Gastroesophageal sphincter (tissue), 3 donors: Measurements from ENCODE around the gene BYSL.

ENCODE experiments used
- EP300 ChIP-seq: sonication (generic); formaldehyde crosslinking; IDR thresholded peaks from one replicate; pipeline ENCODE4 v1.6.1; 2017; ENCODE audit warnings: antibody characterized with exemption, mild to moderate bottlenecking
- POLR2A ChIP-seq, 2 donors: fragments of 450-650 bp; IDR thresholded peaks; one replicate each; pipeline ENCODE4 v1.6.1; 2017; ENCODE audit warnings: antibody characterized with exemption in 2 of 2, mild to moderate bottlenecking in 2 of 2, moderate library complexity in 1 of 2
- POLR2AphosphoS5 ChIP-seq: sonication (generic); formaldehyde crosslinking; IDR thresholded peaks from one replicate; pipeline ENCODE4 v1.6.1; 2017; ENCODE audit warnings: antibody characterized with exemption
- TF ChIP-seq, protein P1 (sequence below), 4 experiments: fragments of 200-600 bp in 2 of 4; fragments of 450-650 bp in 2 of 4; sonication (generic) in 1 of 4; IDR thresholded peaks; one replicate each; pipeline ENCODE4 v1.5.1; 2017 to 2019; ENCODE audit warnings: antibody characterized with exemption in 4 of 4, mild to moderate bottlenecking in 2 of 4, moderate library complexity in 2 of 4

DNA sequence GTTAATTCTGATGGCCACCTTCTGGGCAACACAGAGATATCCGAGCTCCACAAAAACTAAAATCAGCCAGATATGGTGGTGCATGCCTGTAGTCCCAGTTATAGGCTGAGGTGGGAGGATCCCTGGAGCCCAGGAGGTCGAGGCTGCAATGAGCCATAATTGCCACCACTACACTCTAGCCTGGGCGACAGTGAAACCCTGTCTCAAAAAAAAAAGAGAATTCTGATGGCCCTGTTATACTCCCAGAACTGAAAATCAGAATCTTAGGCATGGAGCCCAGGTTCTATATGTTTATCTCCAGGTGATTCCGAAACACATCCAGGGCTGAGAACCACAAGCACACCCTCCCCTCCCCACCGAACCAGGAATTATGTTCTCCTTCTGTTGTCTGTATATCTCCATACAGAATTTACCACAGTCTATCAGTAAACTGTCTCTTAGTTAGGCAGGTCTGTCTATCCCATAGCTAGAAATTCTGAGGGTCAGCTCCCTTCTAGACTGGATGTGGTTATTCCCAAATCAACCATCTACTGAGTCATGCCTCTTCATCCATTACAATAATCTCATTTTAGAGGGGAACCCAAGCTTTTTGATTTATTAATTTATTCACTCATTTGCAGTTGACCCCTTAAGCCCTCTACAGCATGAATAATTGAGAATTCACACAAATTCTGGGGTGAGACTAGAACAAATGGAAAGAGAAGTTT is 45.1 kb downstream of the BYSL start:
- TF ChIP-seq, protein P1, sequence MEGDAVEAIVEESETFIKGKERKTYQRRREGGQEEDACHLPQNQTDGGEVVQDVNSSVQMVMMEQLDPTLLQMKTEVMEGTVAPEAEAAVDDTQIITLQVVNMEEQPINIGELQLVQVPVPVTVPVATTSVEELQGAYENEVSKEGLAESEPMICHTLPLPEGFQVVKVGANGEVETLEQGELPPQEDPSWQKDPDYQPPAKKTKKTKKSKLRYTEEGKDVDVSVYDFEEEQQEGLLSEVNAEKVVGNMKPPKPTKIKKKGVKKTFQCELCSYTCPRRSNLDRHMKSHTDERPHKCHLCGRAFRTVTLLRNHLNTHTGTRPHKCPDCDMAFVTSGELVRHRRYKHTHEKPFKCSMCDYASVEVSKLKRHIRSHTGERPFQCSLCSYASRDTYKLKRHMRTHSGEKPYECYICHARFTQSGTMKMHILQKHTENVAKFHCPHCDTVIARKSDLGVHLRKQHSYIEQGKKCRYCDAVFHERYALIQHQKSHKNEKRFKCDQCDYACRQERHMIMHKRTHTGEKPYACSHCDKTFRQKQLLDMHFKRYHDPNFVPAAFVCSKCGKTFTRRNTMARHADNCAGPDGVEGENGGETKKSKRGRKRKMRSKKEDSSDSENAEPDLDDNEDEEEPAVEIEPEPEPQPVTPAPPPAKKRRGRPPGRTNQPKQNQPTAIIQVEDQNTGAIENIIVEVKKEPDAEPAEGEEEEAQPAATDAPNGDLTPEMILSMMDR (IDR thresholded peaks at IDR 0.05) = no peak
- TF ChIP-seq EP300 (no peak), POLR2A (IDR thresholded peaks at IDR 0.05) (no peak), POLR2AphosphoS5 (no peak)
